ENCODE measurements around the gene ALOX15. TPM values are rescaled to one million over a fixed set of nuclear protein-coding genes. Genes with fewer than 3 reads are reported as not detected.

The ALOX15 gene
- total RNA-seq, 2 experiments from 2014 or later, result not detected

Other genes starting within 250 kb of the ALOX15 start
- gene SPNS3, start 207.7 kb downstream of the ALOX15 start, total RNA-seq, result 1 to 10 TPM; 6.6 to 6.7 TPM
- gene SPNS2, start 142.8 kb downstream of the ALOX15 start, total RNA-seq, result under 1 TPM; 0.15 to 0.24 TPM
- gene MYBBP1A, start 86.3 kb downstream of the ALOX15 start, total RNA-seq, result 10 to 100 TPM; 66.6 to 70.8 TPM
- gene GGT6, start 81.1 kb downstream of the ALOX15 start, total RNA-seq, result not detected
- gene SMTNL2, start 57.1 kb downstream of the ALOX15 start, total RNA-seq, result not detected
- gene PELP1, start 62.5 kb upstream of the ALOX15 start, total RNA-seq, result 100 to 1,000 TPM in 1 of 2 experiments, 10 to 100 TPM in 1; 96.1 to 101 TPM
- 100 to 1,000 TPM; 210 to 226 TPM for gene ARRB2, start 69.0 kb upstream of the ALOX15 start, total RNA-seq
- 10 to 100 TPM; 20.4 to 21.8 TPM for gene MED11, start 89.8 kb upstream of the ALOX15 start, total RNA-seq
- under 1 TPM; 0.10 to 0.24 TPM for gene ZMYND15, start 98.2 kb upstream of the ALOX15 start, total RNA-seq
- gene CXCL16, start 98.2 kb upstream of the ALOX15 start, total RNA-seq, result 1 to 10 TPM; 3.1 to 3.4 TPM
- not detected for gene TM4SF5, start 130.2 kb upstream of the ALOX15 start, total RNA-seq
- not detected for gene VMO1, start 144.7 kb upstream of the ALOX15 start, total RNA-seq
- not detected for gene GLTPD2, start 147.3 kb upstream of the ALOX15 start, total RNA-seq
- 100 to 1,000 TPM; 165 to 177 TPM for gene PSMB6, start 154.5 kb upstream of the ALOX15 start, total RNA-seq
- 10 to 100 TPM; 15.8 to 19.3 TPM for gene PLD2, start 165.5 kb upstream of the ALOX15 start, total RNA-seq
- gene MINK1, start 191.7 kb upstream of the ALOX15 start, total RNA-seq, result 10 to 100 TPM; 67.5 to 79.3 TPM

Measured in activated CD4-positive, alpha-beta memory T cell treated with anti-CD3 and anti-CD28 coated beads for 36 hours (primary cell).